Left cardiac atrium (tissue), 4 donors: ENCODE data around the gene SLC25A17. TPM values are rescaled to one million over a fixed set of nuclear protein-coding genes. Genes with fewer than 3 reads are reported as not detected.
"Not testable (repeated sequence)": the region's sequence is repeated elsewhere in the genome, so short reads cannot be mapped to it uniquely, and the experiment has no call there.

Experiments
- ATAC-seq, 2 donors: fragments of 200-7000 bp; cut with Tn5 transposase; one replicate each; pipeline ENCODE4 v1.9.1; 2020; ENCODE audit warnings: mild to moderate bottlenecking in 2 of 2, moderate library complexity in 2 of 2
- DNase-seq: peaks from one replicate; pipeline ENCODE4 v3.0.0-alpha.2; 2020
- intact Hi-C, 2 donors: fragments of 100-400 bp; cut with DNase I; formaldehyde crosslinking; loops; one replicate each; pipeline versions ENCODE4 v1.14.1 to v1.15.1; 2022 to 2023
- total RNA-seq, 2 donors: library from RNA; stranded (reverse); fragmentation: NEBNext Ultra II Directional; extraction: Animal tissue kit (Norgen Biotek cat#: 25700); gene quantifications; one replicate each; pipeline ENCODE4 v1.2.1, GENCODE V29; 2021
- donor health status: DM: no; HTN: yes; CAD: no.
- donor health status: DM: no; HTN: yes; CAD: no; lungs with severe emphysema.
- donor health status: DM: yes; HTN: yes; CAD: no.
- donor health status: Dilated cardiomyopathy.

The SLC25A17 gene
- total RNA-seq, 2 donors from 2014 or later = 5.4 to 5.5 TPM

DNA sequence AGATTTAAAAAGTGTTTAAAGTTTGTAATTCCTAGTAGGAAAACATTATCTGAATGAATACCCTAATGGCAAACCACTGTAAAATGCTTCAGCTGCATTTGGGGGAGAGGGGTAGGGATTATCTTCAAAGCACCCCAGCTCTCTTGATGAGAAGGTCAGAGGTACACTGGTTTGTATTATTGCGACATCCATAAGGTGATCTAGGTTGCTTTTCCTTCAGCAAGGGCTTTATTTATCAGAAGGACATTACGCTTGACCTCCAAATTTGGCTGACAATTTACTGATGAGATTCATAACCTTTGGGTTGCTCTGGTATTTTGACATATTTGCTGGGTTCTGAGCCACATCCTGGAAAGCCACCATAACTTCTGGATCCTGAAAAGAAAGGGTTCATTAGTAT, 7.1 kb upstream of the SLC25A17 start:
- ATAC-seq, intact Hi-C loops, DNase-seq: not testable (repeated sequence)

- DNase-seq (no peak), ATAC-seq (no peak)
- intact Hi-C loops = no loop called here
These were observed 4.3 kb upstream of the SLC25A17 start for GRCh38 chr22:40823426-40823825.

- ATAC-seq (peak; percentile 3 to 23), DNase-seq (no peak)
- intact Hi-C loops = no loop called here
These were observed 524 bp upstream of the SLC25A17 start for GRCh38 chr22:40819599-40820140.

- no peak for ATAC-seq
- intact Hi-C loops = no loop called here
- no peak for DNase-seq
These were observed 877 bp downstream of the SLC25A17 start for GRCh38 chr22:40818192-40818746.

DNA sequence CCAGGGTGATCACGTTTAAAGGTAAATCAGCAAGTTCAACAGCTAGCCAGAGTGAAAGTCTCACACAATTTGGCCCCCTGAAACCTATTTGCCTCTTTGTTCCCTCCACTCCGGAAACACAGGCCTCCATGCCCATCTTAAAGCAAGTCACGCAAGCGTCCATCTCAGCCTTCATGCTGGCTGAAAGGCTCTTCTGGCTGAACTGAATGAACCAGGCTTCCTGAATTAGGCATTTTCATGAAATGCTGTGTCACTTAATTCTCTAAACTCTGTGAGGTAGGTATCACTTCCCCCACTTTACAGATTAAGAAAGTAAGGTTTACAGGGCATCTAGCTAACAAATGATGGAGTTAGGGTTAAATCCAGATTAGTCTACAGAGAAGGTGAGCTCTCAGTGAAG, 1.4 kb downstream of the SLC25A17 start:
- DNase-seq (no peak), ATAC-seq (no peak)
- intact Hi-C loops = no loop called here

GRCh38 chr22:40813912-40814315, 5.2 kb downstream of the SLC25A17 start:
- intact Hi-C loops = no loop called here
- ATAC-seq (no peak), DNase-seq (no peak)

DNA sequence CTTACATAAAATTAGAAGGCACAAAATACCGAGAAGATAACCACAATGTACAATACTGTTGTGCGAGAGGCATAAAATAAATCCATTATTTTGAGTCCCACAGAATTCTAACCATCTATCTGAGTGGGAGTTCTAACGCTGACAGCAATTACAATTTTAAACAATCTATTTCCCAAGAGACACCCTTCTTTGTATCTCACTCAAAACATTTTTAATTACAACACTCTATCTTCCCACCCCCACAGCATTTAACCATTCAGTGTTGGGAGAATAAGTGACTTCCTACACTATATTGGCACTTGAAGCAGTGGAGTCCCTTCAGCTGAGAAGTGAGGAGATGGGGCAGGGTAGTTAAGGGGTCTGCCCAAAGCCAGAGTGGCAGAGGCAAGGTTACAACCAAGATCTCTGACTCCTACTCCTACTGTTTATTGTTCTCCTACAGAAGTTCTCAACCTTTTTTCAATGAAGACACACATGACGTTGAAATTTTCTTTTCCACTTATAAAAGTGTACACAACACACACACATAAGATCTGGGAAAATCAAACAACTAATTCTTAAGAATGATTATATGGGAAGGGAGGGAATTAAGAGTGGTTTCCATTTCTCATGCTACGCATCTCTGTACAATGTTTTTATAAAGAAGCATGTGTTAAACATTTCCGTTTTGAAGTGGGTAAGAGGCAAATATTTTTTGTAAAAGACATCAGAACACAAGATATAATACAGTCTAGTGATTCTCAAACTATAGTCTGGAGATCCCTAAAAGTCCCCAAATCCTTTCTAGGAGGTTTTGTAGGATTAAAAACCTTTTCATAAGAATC, 10.9 kb downstream of the SLC25A17 start:
- intact Hi-C loops = no loop called here

DNA sequence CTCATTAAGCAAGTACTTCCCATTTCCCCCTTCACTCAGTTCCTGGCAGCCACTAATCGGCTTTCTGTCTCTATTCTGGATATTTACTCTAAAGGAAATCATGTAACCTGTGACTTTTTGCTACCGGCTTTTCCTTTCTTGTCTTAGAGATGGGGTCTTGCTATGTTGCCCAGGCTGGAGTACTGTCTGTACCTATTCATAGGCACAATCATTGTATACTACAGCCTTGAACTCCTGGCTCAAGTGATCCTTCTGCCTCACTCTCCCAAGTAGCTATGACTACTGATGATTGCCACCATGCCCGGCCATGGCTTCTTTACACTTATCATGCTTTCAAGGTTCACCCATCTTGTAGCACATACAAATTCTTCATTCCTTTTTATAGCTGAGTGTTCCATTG, 12.4 kb downstream of the SLC25A17 start:
- DNase-seq = no peak
- intact Hi-C loops = no loop called here
- no peak for ATAC-seq

More for the DNA sequence above, 10.9 kb downstream of the SLC25A17 start:
- DNase-seq (no peak), ATAC-seq (no peak)

- ATAC-seq (peak in 1 of 2 donors; percentile 15), DNase-seq (no peak)
- intact Hi-C loops = no loop called here
These were observed 13.4 kb downstream of the SLC25A17 start for GRCh38 chr22:40805699-40806203.

DNA sequence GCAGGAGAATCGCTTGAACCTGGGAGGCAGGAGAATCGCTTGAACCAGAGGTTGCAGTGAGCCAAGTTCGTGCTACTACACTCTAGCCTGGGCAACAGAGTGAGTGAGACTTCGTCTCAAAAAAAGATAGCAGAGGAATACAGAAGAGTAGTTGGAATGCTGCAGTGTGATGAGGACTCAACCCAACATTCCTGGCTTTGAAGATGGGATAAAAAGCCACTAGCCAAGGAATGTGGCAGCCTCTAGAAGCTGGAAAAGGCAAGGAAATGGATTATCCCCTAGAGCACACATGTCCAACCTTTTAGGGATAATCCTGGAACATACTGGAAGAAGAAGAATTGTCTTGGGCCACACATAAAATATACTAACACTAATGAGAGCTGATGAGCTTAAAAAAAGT, 13.9 kb downstream of the SLC25A17 start:
- intact Hi-C loops = no loop called here

GRCh38 chr22:40803321-40803720, 15.8 kb downstream of the SLC25A17 start:
- ATAC-seq = no peak
- intact Hi-C loops = no loop called here
- DNase-seq = no peak

More for the DNA sequence above, 13.9 kb downstream of the SLC25A17 start:
- peak in 1 of 2 donors; percentile 44 for ATAC-seq
- DNase-seq = no peak

DNA sequence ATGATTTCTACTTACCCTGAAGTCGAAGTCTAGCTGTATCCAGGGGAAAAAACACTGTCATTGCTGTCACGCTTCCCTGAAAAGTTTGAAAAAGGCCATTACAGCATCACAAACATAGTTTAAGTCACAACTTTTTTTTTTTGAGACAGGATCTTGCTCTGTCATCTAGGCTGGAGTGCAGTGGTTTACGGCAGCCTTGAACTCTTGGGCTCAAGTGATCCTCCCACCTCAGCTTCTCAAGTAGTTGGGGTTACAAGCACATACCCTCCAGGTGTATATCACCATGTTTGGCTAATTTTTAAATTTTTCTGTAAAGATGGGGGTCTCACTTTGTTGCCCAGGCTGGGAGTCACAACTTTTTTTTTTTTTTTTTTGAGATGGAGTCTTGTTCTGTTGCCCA, 20.1 kb downstream of the SLC25A17 start:
- DNase-seq (no peak), ATAC-seq (no peak)
- intact Hi-C loops = no loop called here

- DNase-seq (no peak), ATAC-seq (no peak)
- intact Hi-C loops = no loop called here
These were observed 21.7 kb downstream of the SLC25A17 start for GRCh38 chr22:40797427-40797826.

DNA sequence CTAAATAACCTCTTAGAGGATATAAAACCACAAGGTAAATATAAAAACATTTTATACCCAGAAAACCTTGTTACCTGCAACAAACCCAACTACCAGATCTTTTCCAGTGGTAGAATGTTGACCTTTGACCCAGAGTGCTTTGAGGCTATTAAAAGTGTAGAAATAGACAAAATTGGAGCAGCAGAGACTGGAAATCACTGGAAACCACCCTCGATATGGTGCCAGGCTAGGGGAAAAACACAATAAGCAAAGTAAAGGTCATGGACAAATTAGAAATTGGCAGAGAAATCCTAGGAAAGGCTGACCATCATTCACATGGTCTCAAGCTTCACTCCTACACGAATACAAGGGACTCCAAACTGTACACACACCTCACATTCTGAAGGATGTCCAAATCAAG, 26.7 kb downstream of the SLC25A17 start:
- intact Hi-C loops = no loop called here
- ATAC-seq = no peak
- no peak for DNase-seq

GRCh38 chr22:40791241-40791640, 27.9 kb downstream of the SLC25A17 start:
- intact Hi-C loops = no loop called here
- ATAC-seq (no peak), DNase-seq (no peak)

GRCh38 chr22:40789131-40789530, 30.0 kb downstream of the SLC25A17 start:
- DNase-seq = no peak
- no peak for ATAC-seq
- intact Hi-C loops = no loop called here

DNA sequence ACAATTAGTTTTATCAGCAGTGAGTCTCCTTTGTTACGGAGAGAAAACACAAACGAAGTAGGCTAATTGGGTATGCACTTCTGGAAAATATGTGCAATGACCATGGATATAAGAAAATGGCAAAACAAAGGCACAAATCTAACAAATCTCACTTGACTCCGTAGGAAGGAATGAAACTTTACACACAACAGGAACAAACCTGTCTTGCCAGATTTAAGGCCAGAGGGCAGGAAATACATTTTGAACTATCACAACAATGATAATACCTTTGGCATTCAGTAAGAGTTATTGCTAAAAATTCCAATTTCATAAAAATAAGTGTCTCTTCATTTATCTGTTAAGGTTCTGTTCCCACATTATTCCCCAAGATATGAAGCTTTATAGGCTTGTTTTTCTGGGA, 36.6 kb downstream of the SLC25A17 start:
- no peak for DNase-seq
- no peak for ATAC-seq
- intact Hi-C loops = no loop called here

- intact Hi-C loops = not testable (repeated sequence)
These were observed 37.4 kb downstream of the SLC25A17 start for GRCh38 chr22:40781749-40782148.

GRCh38 chr22:40769761-40770160, 49.4 kb downstream of the SLC25A17 start:
- no peak for ATAC-seq
- intact Hi-C loops = no loop called here
- DNase-seq = no peak

More at GRCh38 chr22:40781749-40782148, 37.4 kb downstream of the SLC25A17 start:
- not testable (repeated sequence) for DNase-seq, ATAC-seq

- no peak for DNase-seq
- intact Hi-C loops = no loop called here
- no peak for ATAC-seq
These were observed 50.9 kb downstream of the SLC25A17 start for GRCh38 chr22:40768206-40768605.
